Caco-2 (cell line): ENCODE data around the gene NUTM1. TPM values are rescaled to one million over a fixed set of nuclear protein-coding genes. Genes with fewer than 3 reads are reported as not detected.
"Not testable (repeated sequence)": the region's sequence is repeated elsewhere in the genome, so short reads cannot be mapped to it uniquely, and the experiment has no call there.

Source experiments
- BruUV-seq: library from RNA; stranded (reverse); fragments of 400-500 nt; replicated peaks from 2 replicates; lab custom pipeline; 2021; lab: Mats Ljungman, UMichigan
- CTCF ChIA-PET: fragments of 300-600 bp; sonication (Branson Sonifier 250); formaldehyde crosslinking; loops from one replicate; lab custom pipeline; 2022; ENCODE audit warnings: antibody characterized with exemption; lab: Charles Lee
- POLR2A ChIA-PET: fragments of 300-600 bp; sonication (Branson Sonifier 250); formaldehyde crosslinking; loops from one replicate; lab custom pipeline; 2022; ENCODE audit warnings: antibody characterized with exemption; lab: Charles Lee
- DNase-seq, 2 experiments: peaks; one replicate each; pipeline versions ENCODE4 v3.0.0 to v3.0.0-alpha.2; 2020 to 2022
- H3K27me3 ChIP-seq: replicated peaks from 2 replicates; pipeline ENCODE4 v1.6.0; 2011; ENCODE audit warnings: low read length; ENCODE audit not compliant: control insufficient read depth, insufficient read depth
- H3K36me3 ChIP-seq: 2 replicates; pipeline ENCODE4 v1.5.1; 2011; ENCODE audit warnings: low read length; ENCODE audit not compliant: control insufficient read depth, insufficient read depth
- H3K4me1 ChIP-seq: fragments of 250-450 bp; sonication (Bioruptor Pico); 2 replicates; pipeline ENCODE4 v1.5.1; 2020; ENCODE audit warnings: mild to moderate bottlenecking
- H3K4me3 ChIP-seq: 2 replicates; pipeline ENCODE4 v1.5.1; 2011; ENCODE audit warnings: low read depth, mild to moderate bottlenecking, control low read depth, low read length
- H3K9me3 ChIP-seq: fragments of 250-450 bp; sonication (Bioruptor Pico); 2 replicates; pipeline ENCODE4 v1.5.1; 2020; ENCODE audit warnings: mild to moderate bottlenecking, moderate library complexity
- H3K27ac Mint-ChIP-seq: one replicate; pipeline ENCODE4 v1.8.0; 2022; ENCODE audit warnings: mixed read lengths; ENCODE audit not compliant: unreplicated experiment
- H3K27me3 Mint-ChIP-seq: one replicate; pipeline ENCODE4 v1.8.0; 2022; ENCODE audit warnings: mixed read lengths; ENCODE audit not compliant: insufficient read depth, unreplicated experiment
- H3K36me3 Mint-ChIP-seq: one replicate; pipeline ENCODE4 v1.8.0; 2022; ENCODE audit warnings: mild to moderate bottlenecking, mixed read lengths; ENCODE audit not compliant: insufficient read depth, unreplicated experiment
- H3K4me1 Mint-ChIP-seq: one replicate; pipeline ENCODE4 v1.8.0; 2022; ENCODE audit warnings: low read depth, mixed read lengths; ENCODE audit not compliant: unreplicated experiment
- H3K4me3 Mint-ChIP-seq: one replicate; pipeline ENCODE4 v1.8.0; 2022; ENCODE audit warnings: mild to moderate bottlenecking, moderate library complexity, mixed read lengths; ENCODE audit not compliant: unreplicated experiment
- H3K9me3 Mint-ChIP-seq: one replicate; pipeline ENCODE4 v1.8.0; 2022; ENCODE audit warnings: mixed read lengths; ENCODE audit not compliant: unreplicated experiment
- intact Hi-C: fragments of 100-400 bp; cut with micrococcal nuclease; formaldehyde crosslinking; loops from one replicate; pipeline ENCODE4 v1.10.0; 2022; ENCODE audit not compliant: unreplicated experiment
- total RNA-seq: library from RNA; stranded (reverse); gene quantifications from 2 replicates; pipeline ENCODE4 v1.2.3, GENCODE V29; 2022

NUTM1 gene
- total RNA-seq, 1 experiment from 2014 or later = not detected

- H3K27ac Mint-ChIP-seq, H3K4me3 Mint-ChIP-seq, H3K9me3 ChIP-seq, H3K36me3 ChIP-seq, H3K27me3 Mint-ChIP-seq, H3K4me1 ChIP-seq, H3K27me3 ChIP-seq, H3K4me3 ChIP-seq, intact Hi-C loops, H3K9me3 Mint-ChIP-seq, CTCF ChIA-PET, POLR2A ChIA-PET, BruUV-seq, DNase-seq, H3K4me1 Mint-ChIP-seq, H3K36me3 Mint-ChIP-seq: not testable (repeated sequence)
Observed at GRCh38 chr15:34381829-34382521, 38.9 kb downstream of the NUTM1 start.

DNA sequence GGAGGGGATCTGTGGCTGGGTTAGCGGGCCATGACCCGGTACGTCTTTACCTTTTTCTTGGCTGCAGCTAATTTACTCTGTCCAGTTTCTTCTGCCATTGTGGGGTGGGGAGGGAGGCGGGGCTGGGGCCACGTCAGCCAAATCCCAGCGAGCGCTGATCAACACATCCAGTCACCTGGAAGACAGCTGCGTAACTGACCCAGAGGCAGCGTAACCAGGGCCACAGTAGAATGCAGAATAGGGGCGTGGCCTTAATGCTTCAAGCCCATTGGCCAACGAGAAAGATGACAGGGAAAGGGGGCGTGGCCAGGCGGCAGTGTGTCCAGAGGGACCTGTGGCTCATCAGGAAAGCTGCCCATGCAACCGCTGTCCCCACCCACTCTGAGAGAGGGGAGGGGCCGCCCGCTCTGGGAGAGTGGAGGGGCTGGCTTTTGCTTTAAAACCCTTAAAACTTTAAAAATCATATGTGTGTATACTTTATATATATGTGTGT lies 46.5 kb downstream of the NUTM1 start:
- intact Hi-C loops, H3K36me3 ChIP-seq, BruUV-seq, DNase-seq, H3K9me3 Mint-ChIP-seq, H3K4me1 Mint-ChIP-seq, H3K36me3 Mint-ChIP-seq, POLR2A ChIA-PET, H3K4me1 ChIP-seq, H3K27ac Mint-ChIP-seq, CTCF ChIA-PET, H3K9me3 ChIP-seq, H3K27me3 Mint-ChIP-seq, H3K27me3 ChIP-seq, H3K4me3 ChIP-seq, H3K4me3 Mint-ChIP-seq: not testable (repeated sequence)

GRCh38 chr15:34392981-34393380 lies 49.9 kb downstream of the NUTM1 start:
- H3K4me1 ChIP-seq, H3K4me3 Mint-ChIP-seq, H3K9me3 ChIP-seq, POLR2A ChIA-PET, H3K4me3 ChIP-seq, H3K36me3 ChIP-seq, BruUV-seq, H3K27me3 ChIP-seq, intact Hi-C loops, DNase-seq, H3K4me1 Mint-ChIP-seq, H3K36me3 Mint-ChIP-seq, CTCF ChIA-PET, H3K9me3 Mint-ChIP-seq, H3K27ac Mint-ChIP-seq, H3K27me3 Mint-ChIP-seq: not testable (repeated sequence)

DNA sequence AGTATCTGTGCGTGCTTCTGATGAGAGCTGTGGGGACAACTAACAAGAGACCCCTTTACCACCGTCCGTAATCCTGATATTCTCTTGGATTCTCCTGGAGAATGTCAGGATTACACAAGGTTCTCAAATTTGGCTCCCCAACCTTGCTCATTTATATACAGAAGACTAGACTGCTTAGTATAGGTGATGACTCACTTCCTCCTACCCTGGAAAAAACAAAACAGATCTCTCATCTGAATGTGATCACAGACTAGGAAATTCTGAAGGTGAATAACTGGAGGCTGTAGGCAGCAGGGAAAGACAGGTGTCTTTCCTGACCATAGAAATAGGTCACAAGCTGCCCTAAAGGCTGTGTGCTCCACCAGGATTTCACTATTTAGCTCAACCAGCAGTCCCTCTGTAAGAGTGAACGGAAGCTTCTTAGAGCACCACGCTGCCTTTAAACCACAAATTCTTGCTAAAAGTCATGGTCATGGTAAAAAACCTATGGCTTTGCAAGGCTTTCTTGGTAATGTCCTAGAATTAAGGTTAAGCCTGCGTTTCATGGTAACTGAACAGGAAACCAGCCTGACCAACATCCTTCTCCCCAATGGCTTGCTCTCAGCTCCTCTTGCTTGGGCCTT lies 54.6 kb downstream of the NUTM1 start:
- H3K4me1 Mint-ChIP-seq, POLR2A ChIA-PET, BruUV-seq: not testable (repeated sequence)

GRCh38 chr15:34403160-34403598 lies 60.1 kb downstream of the NUTM1 start:
- BruUV-seq, H3K9me3 ChIP-seq, DNase-seq, H3K9me3 Mint-ChIP-seq, POLR2A ChIA-PET, H3K4me1 ChIP-seq, H3K27me3 ChIP-seq, H3K4me3 Mint-ChIP-seq, H3K36me3 ChIP-seq, H3K4me1 Mint-ChIP-seq, H3K36me3 Mint-ChIP-seq, H3K27ac Mint-ChIP-seq, H3K4me3 ChIP-seq, CTCF ChIA-PET, intact Hi-C loops, H3K27me3 Mint-ChIP-seq: not testable (repeated sequence)

More for the DNA sequence above, 54.6 kb downstream of the NUTM1 start:
- H3K9me3 ChIP-seq, intact Hi-C loops, H3K27me3 ChIP-seq, H3K9me3 Mint-ChIP-seq, H3K27me3 Mint-ChIP-seq, H3K4me3 Mint-ChIP-seq, H3K27ac Mint-ChIP-seq, H3K4me3 ChIP-seq, DNase-seq, H3K4me1 ChIP-seq, H3K36me3 Mint-ChIP-seq, H3K36me3 ChIP-seq, CTCF ChIA-PET: not testable (repeated sequence)

- H3K36me3 Mint-ChIP-seq, CTCF ChIA-PET, POLR2A ChIA-PET, DNase-seq, intact Hi-C loops, H3K27me3 ChIP-seq, H3K4me1 ChIP-seq, H3K9me3 ChIP-seq, H3K27ac Mint-ChIP-seq, H3K36me3 ChIP-seq, H3K27me3 Mint-ChIP-seq, H3K9me3 Mint-ChIP-seq, H3K4me1 Mint-ChIP-seq, H3K4me3 Mint-ChIP-seq, H3K4me3 ChIP-seq, BruUV-seq: not testable (repeated sequence)
Observed at GRCh38 chr15:34403899-34404298, 60.8 kb downstream of the NUTM1 start.
